ENCODE results near the gene TMEM255A. TPM values are rescaled to one million over a fixed set of nuclear protein-coding genes. Genes with fewer than 3 reads are reported as not detected.

Gene TMEM255A
- total RNA-seq, 1 experiment from 2014 or later = 0.31 TPM

- no peak for ATAC-seq
- Histone ChIP-seq H3K4me3 (ENCODE audit: low read depth in 2 of 2, low read length in 2 of 2) (no peak overlapping the region), H3K9me3 (ENCODE audit: control insufficient read depth, insufficient read depth, low read depth, low read length) (no peaks in the 10 kb centered on the region), H3K27ac (ENCODE audit: low read length) (no peak overlapping the region), H3K36me3 (ENCODE audit: control insufficient read depth, insufficient read depth, low read length) (no peaks in the 10 kb centered on the region), H3K4me1 (ENCODE audit: control insufficient read depth, insufficient read depth, low read length) (no peaks in the 10 kb centered on the region), H3K27me3 (ENCODE audit: control insufficient read depth, insufficient read depth, low read length) (peaks cover 11% of the 10 kb centered on the region)
- DNase-seq (ENCODE audit: low read depth, low spot score) = no peak
- ChIA-PET CTCF (interaction anchor here (0.7 kb wide), 1 partner anchor 83 kb away, joined by 5 read pairs; no protein-coding TSS in a partner anchor), POLR2A (interaction anchor here (0.5 to 0.7 kb wide), 2 partner anchors 24 to 132 kb away, joined by 3 to 11 read pairs; partner anchors contain the start of gene ZBTB33)
- no peak for TF ChIP-seq TCF7L2 (IDR thresholded peaks at IDR 0.05; ENCODE audit: low read depth, low read length)
- intact Hi-C loops (cut with micrococcal nuclease; ENCODE audit: unreplicated experiment) (no loop called here), in situ Hi-C loops (cut with HindIII; ENCODE audit: low pct_unique_long_range_greater_than_20kb, low sequenced_read_pairs) (no loop called here)
- no TSS peak for BruUV-seq (replicated peaks)
Observed at GRCh38 chrX:120274958-120275357, 36.3 kb downstream of the TMEM255A start.

GRCh38 chrX:120274145-120274544 lies 37.1 kb downstream of the TMEM255A start:
- in situ Hi-C loops (cut with HindIII; ENCODE audit: low pct_unique_long_range_greater_than_20kb, low sequenced_read_pairs) (no loop called here), intact Hi-C loops (cut with micrococcal nuclease; ENCODE audit: unreplicated experiment) (no loop called here)
- BruUV-seq (replicated peaks) = no TSS peak
- no peaks in the 10 kb centered on the region for H3K9me3 ChIP-seq (ENCODE audit: control insufficient read depth, insufficient read depth, low read depth, low read length)
- H3K36me3 ChIP-seq (ENCODE audit: control insufficient read depth, insufficient read depth, low read length) = no peaks in the 10 kb centered on the region
- no peak for ATAC-seq
- TF ChIP-seq TCF7L2 (IDR thresholded peaks at IDR 0.05; ENCODE audit: low read depth, low read length) = no peak
- no peak for TF ChIP-seq SIN3A (IDR thresholded peaks at IDR 0.05; ENCODE audit: borderline replicate concordance, insufficient read depth, low read depth, low read length)
- TF ChIP-seq POLR2AphosphoS5 (IDR thresholded peaks at IDR 0.05; ENCODE audit: low read depth, low read length) = no peak
- TF ChIP-seq REST (IDR thresholded peaks at IDR 0.05; ENCODE audit: insufficient read depth in 1 of 2, low read depth in 2 of 2, low read length in 1 of 2) = no peak
- no peak for TF ChIP-seq CTCF (IDR thresholded peaks at IDR 0.05)
- H3K4me1 ChIP-seq (ENCODE audit: control insufficient read depth, insufficient read depth, low read length) = no peaks in the 10 kb centered on the region
- peaks cover 11% of the 10 kb centered on the region for H3K27me3 ChIP-seq (ENCODE audit: control insufficient read depth, insufficient read depth, low read length)
- CTCF ChIA-PET = no interaction called here
- DNase-seq (ENCODE audit: low read depth, low spot score) = no peak
- H3K27ac ChIP-seq (ENCODE audit: low read length) = no peak overlapping the region
- H3K4me3 ChIP-seq (ENCODE audit: low read depth in 2 of 2, low read length in 2 of 2) = no peak overlapping the region
- POLR2A ChIA-PET = no interaction called here

GRCh38 chrX:120271218-120271617 lies 40.0 kb downstream of the TMEM255A start:
- ATAC-seq = no peak
- Histone ChIP-seq H3K27ac (ENCODE audit: low read length) (no peak overlapping the region), H3K27me3 (ENCODE audit: control insufficient read depth, insufficient read depth, low read length) (peaks cover 11% of the 10 kb centered on the region), H3K36me3 (ENCODE audit: control insufficient read depth, insufficient read depth, low read length) (no peaks in the 10 kb centered on the region; the same call in 1 of the 2 replicates), H3K4me3 (ENCODE audit: low read depth in 2 of 2, low read length in 2 of 2) (no peak overlapping the region), H3K9me3 (ENCODE audit: control insufficient read depth, insufficient read depth, low read depth, low read length) (no peaks in the 10 kb centered on the region), H3K4me1 (ENCODE audit: control insufficient read depth, insufficient read depth, low read length) (no peaks in the 10 kb centered on the region)
- ChIA-PET CTCF (no interaction called here), POLR2A (no interaction called here)
- intact Hi-C loops (cut with micrococcal nuclease; ENCODE audit: unreplicated experiment) (no loop called here), in situ Hi-C loops (cut with HindIII; ENCODE audit: low pct_unique_long_range_greater_than_20kb, low sequenced_read_pairs) (no loop called here)
- TF ChIP-seq REST (IDR thresholded peaks at IDR 0.05; ENCODE audit: insufficient read depth in 1 of 2, low read depth in 2 of 2, low read length in 1 of 2) (no peak), POLR2AphosphoS5 (IDR thresholded peaks at IDR 0.05; ENCODE audit: low read depth, low read length) (no peak), SIN3A (IDR thresholded peaks at IDR 0.05; ENCODE audit: borderline replicate concordance, insufficient read depth, low read depth, low read length) (no peak), TCF7L2 (IDR thresholded peaks at IDR 0.05; ENCODE audit: low read depth, low read length) (no peak), CTCF (IDR thresholded peaks at IDR 0.05) (no peak)
- DNase-seq (ENCODE audit: low read depth, low spot score) = no peak
- no TSS peak for BruUV-seq (replicated peaks)

All from Panc1 (cell line).